ENCODE results near the gene ZNF185.

GRCh38 chrX:152886716-152887115 is 11.2 kb upstream of the ZNF185 start:
- no peak for TF ChIP-seq EZH2phosphoT487 (IDR thresholded peaks at IDR 0.05; ENCODE audit: low read length)
- TF ChIP-seq EZH2 (optimal IDR thresholded peaks at IDR 0.05; ENCODE audit: low read depth, low read length): no peak

Measured in MM.1S (cell line).